WTC11 (cell line): Measurements from ENCODE around the gene MGMT. TPM values are rescaled to one million over a fixed set of nuclear protein-coding genes. Genes with fewer than 3 reads are reported as not detected.

Experiments used
- ATAC-seq: fragments of 200-7000 bp; cut with Tn5 transposase; 2 replicates; pipeline ENCODE4 v1.10.0; 2021; ENCODE audit warnings: mild to moderate bottlenecking, moderate library complexity
- CTCF ChIA-PET: fragments of 300-600 bp; sonication (Branson Sonifier 250); formaldehyde crosslinking; loops from one replicate; lab custom pipeline; 2021; ENCODE audit warnings: antibody characterized with exemption; lab: Charles Lee
- POLR2A ChIA-PET: fragments of 350-600 bp; sonication (Branson Sonifier 250); formaldehyde crosslinking; loops from one replicate; lab custom pipeline; 2021; ENCODE audit warnings: antibody characterized with exemption; lab: Charles Lee
- DNase-seq: peaks from one replicate; pipeline ENCODE4 v3.0.0; 2021; ENCODE audit warnings: low spot score
- H3K27ac Mint-ChIP-seq: 2 replicates; pipeline ENCODE4 v1.8.0; 2021; ENCODE audit warnings: mixed read lengths
- H3K27me3 Mint-ChIP-seq: 2 replicates; pipeline ENCODE4 v1.8.0; 2021; ENCODE audit warnings: low read depth, mild to moderate bottlenecking, moderate library complexity, mixed read lengths
- H3K36me3 Mint-ChIP-seq: 2 replicates; pipeline ENCODE4 v1.8.0; 2021; ENCODE audit warnings: mixed read lengths
- H3K4me1 Mint-ChIP-seq: 2 replicates; pipeline ENCODE4 v1.8.0; 2022; ENCODE audit warnings: mixed read lengths
- H3K4me3 Mint-ChIP-seq: 2 replicates; pipeline ENCODE4 v1.8.0; 2021; ENCODE audit warnings: mild to moderate bottlenecking, moderate library complexity, mixed read lengths
- H3K9me3 Mint-ChIP-seq: 2 replicates; pipeline ENCODE4 v1.8.0; 2021; ENCODE audit warnings: mixed read lengths
- ATF1 ChIP-seq: sonication (generic); formaldehyde crosslinking; IDR thresholded peaks from 2 replicates; pipeline ENCODE4 v1.8.1; 2023; ENCODE audit warnings: mild to moderate bottlenecking, moderate library complexity, missing genetic modification reagents
- ATF2 ChIP-seq: sonication (generic); formaldehyde crosslinking; IDR thresholded peaks from 2 replicates; pipeline ENCODE4 v1.8.1; 2022; ENCODE audit warnings: low read depth, missing genetic modification reagents, borderline replicate concordance
- CBFB ChIP-seq: sonication (generic); formaldehyde crosslinking; IDR thresholded peaks from 2 replicates; pipeline ENCODE4 v1.8.1; 2022; ENCODE audit warnings: mild to moderate bottlenecking, low read depth, missing genetic modification reagents
- CDX4 ChIP-seq: fragments of 250-450 bp; sonication (Bioruptor Pico); IDR thresholded peaks from 2 replicates; pipeline ENCODE4 v1.9.0; 2021; ENCODE audit warnings: moderate library complexity, mild to moderate bottlenecking, inconsistent platforms, borderline replicate concordance
- E2F1 ChIP-seq: sonication (generic); formaldehyde crosslinking; IDR thresholded peaks from 2 replicates; pipeline ENCODE4 v1.8.0; 2022; ENCODE audit warnings: mild to moderate bottlenecking, missing genetic modification reagents
- E2F5 ChIP-seq: sonication (generic); formaldehyde crosslinking; IDR thresholded peaks from 2 replicates; pipeline ENCODE4 v1.8.1; 2022; ENCODE audit warnings: mild to moderate bottlenecking, moderate library complexity, missing genetic modification reagents
- ELF4 ChIP-seq: sonication (generic); formaldehyde crosslinking; IDR thresholded peaks from 2 replicates; pipeline ENCODE4 v1.8.1; 2022; ENCODE audit warnings: low read depth, mild to moderate bottlenecking, moderate library complexity, missing genetic modification reagents
- EMX1 ChIP-seq: fragments of 250-450 bp; sonication (Bioruptor Pico); IDR thresholded peaks from 2 replicates; pipeline ENCODE4 v1.8.0; 2021; ENCODE audit warnings: mild to moderate bottlenecking
- ERG ChIP-seq: fragments of 250-450 bp; sonication (Bioruptor Pico); IDR thresholded peaks from 2 replicates; pipeline ENCODE4 v1.8.0; 2021; ENCODE audit warnings: mild to moderate bottlenecking
- ESRRA ChIP-seq: sonication (generic); formaldehyde crosslinking; IDR thresholded peaks from 2 replicates; pipeline ENCODE4 v1.8.1; 2022; ENCODE audit warnings: mild to moderate bottlenecking, missing genetic modification reagents, borderline replicate concordance
- FOXP1 ChIP-seq: sonication (generic); formaldehyde crosslinking; IDR thresholded peaks from 2 replicates; pipeline ENCODE4 v1.8.0; 2022; ENCODE audit warnings: missing genetic modification reagents, mild to moderate bottlenecking, moderate library complexity, borderline replicate concordance
- HMGA2 ChIP-seq: fragments of 250-450 bp; sonication (Bioruptor Pico); IDR thresholded peaks from 2 replicates; pipeline ENCODE4 v1.4.0; 2021; ENCODE audit warnings: mild to moderate bottlenecking, moderate library complexity
- HMGXB4 ChIP-seq: sonication (generic); formaldehyde crosslinking; IDR thresholded peaks from 2 replicates; pipeline ENCODE4 v1.8.1; 2023; ENCODE audit warnings: mild to moderate bottlenecking, moderate library complexity, missing genetic modification reagents
- IRF2 ChIP-seq: sonication (generic); formaldehyde crosslinking; IDR thresholded peaks from 2 replicates; pipeline ENCODE4 v1.8.0; 2022; ENCODE audit warnings: low read depth, missing genetic modification reagents, borderline replicate concordance
- JUN ChIP-seq: sonication (generic); formaldehyde crosslinking; IDR thresholded peaks from 2 replicates; pipeline ENCODE4 v1.8.0; 2023; ENCODE audit warnings: mild to moderate bottlenecking, missing genetic modification reagents
- MLX ChIP-seq: sonication (generic); formaldehyde crosslinking; IDR thresholded peaks from 2 replicates; pipeline ENCODE4 v1.8.1; 2023; ENCODE audit warnings: mild to moderate bottlenecking, missing genetic modification reagents, moderate library complexity
- NFE2L1 ChIP-seq: sonication (generic); formaldehyde crosslinking; IDR thresholded peaks from 2 replicates; pipeline ENCODE4 v1.8.1; 2023; ENCODE audit warnings: missing genetic modification reagents
- RORB ChIP-seq: fragments of 250-450 bp; sonication (Bioruptor Pico); IDR thresholded peaks from 2 replicates; pipeline ENCODE4 v1.9.0; 2021; ENCODE audit warnings: mild to moderate bottlenecking
- SP1 ChIP-seq: sonication (generic); formaldehyde crosslinking; conservative IDR thresholded peaks from 2 replicates; pipeline ENCODE4 v1.8.1; 2022; ENCODE audit warnings: missing genetic modification reagents
- TCF7 ChIP-seq: sonication (generic); formaldehyde crosslinking; IDR thresholded peaks from 2 replicates; pipeline ENCODE4 v1.8.0; 2022; ENCODE audit warnings: mild to moderate bottlenecking, low read depth, missing genetic modification reagents, moderate library complexity
- TEAD1 ChIP-seq: sonication (generic); formaldehyde crosslinking; IDR thresholded peaks from 2 replicates; pipeline ENCODE4 v1.8.0; 2022; ENCODE audit warnings: mild to moderate bottlenecking, missing genetic modification reagents
- TEAD4 ChIP-seq: sonication (generic); formaldehyde crosslinking; IDR thresholded peaks from 2 replicates; pipeline ENCODE4 v1.8.0; 2022; ENCODE audit warnings: mild to moderate bottlenecking, missing genetic modification reagents
- ZNF219 ChIP-seq: sonication (generic); formaldehyde crosslinking; IDR thresholded peaks from 2 replicates; pipeline ENCODE4 v1.8.0; 2023; ENCODE audit warnings: missing genetic modification reagents, mild to moderate bottlenecking, borderline replicate concordance
- ZNF232 ChIP-seq: sonication (generic); formaldehyde crosslinking; IDR thresholded peaks from 2 replicates; pipeline ENCODE4 v1.8.0; 2022; ENCODE audit warnings: mild to moderate bottlenecking, missing genetic modification reagents
- ZNF396 ChIP-seq: fragments of 250-450 bp; sonication (Bioruptor Pico); IDR thresholded peaks from 2 replicates; pipeline ENCODE4 v1.8.0; 2021; ENCODE audit warnings: mild to moderate bottlenecking, moderate library complexity, borderline replicate concordance
- ZNF425 ChIP-seq: fragments of 250-450 bp; sonication (Bioruptor Pico); conservative IDR thresholded peaks from 2 replicates; pipeline ENCODE4 v1.9.0; 2021; ENCODE audit warnings: mild to moderate bottlenecking
- total RNA-seq: library from RNA; stranded (reverse); gene quantifications from 3 replicates; pipeline ENCODE4 v1.2.3, GENCODE V29; 2021

MGMT gene
- total RNA-seq, 1 experiment from 2014 or later: 11.8 TPM

- TF ChIP-seq IRF2 (CRISPR knock-in tag) (no peak), ATF1 (no peak), EMX1 (CRISPR knock-in tag) (no peak), ZNF219 (CRISPR knock-in tag) (no peak), HMGA2 (CRISPR knock-in tag) (no peak), SP1 (CRISPR knock-in tag) (no peak), TEAD4 (no peak), HMGXB4 (CRISPR knock-in tag) (no peak), FOXP1 (CRISPR knock-in tag) (no peak), ESRRA (no peak), ATF2 (no peak), ELF4 (CRISPR knock-in tag) (no peak)
- CTCF ChIA-PET: interaction anchor here (1.2 to 2.6 kb wide), 3 partner anchors 38 to 397 kb away, joined by 3 to 6 read pairs (median 4); no protein-coding TSS in a partner anchor
These were observed 263.4 kb downstream of the MGMT start for GRCh38 chr10:129730272-129730992.

GRCh38 chr10:129730993-129731325 lies 263.9 kb downstream of the MGMT start:
- peaks cover 22% of the 10 kb centered on the region for H3K36me3 Mint-ChIP-seq
- POLR2A ChIA-PET: interaction anchor here (0.7 kb wide), 1 partner anchor 354 kb away, joined by 7 read pairs; no protein-coding TSS in a partner anchor
- no peak overlapping the region for H3K27ac Mint-ChIP-seq
- DNase-seq (no peak), ATAC-seq (no peak)
- H3K27me3 Mint-ChIP-seq: no peaks in the 10 kb centered on the region
- H3K4me3 Mint-ChIP-seq: no peak overlapping the region
- peaks cover 13% of the 10 kb centered on the region for H3K4me1 Mint-ChIP-seq
- CTCF ChIA-PET: interaction anchor here (1.2 to 2.6 kb wide), 3 partner anchors 37 to 397 kb away, joined by 3 to 6 read pairs (median 4); no protein-coding TSS in a partner anchor
- H3K9me3 Mint-ChIP-seq: peaks cover 23% of the 10 kb centered on the region
- no peak for TF ChIP-seq RORB (CRISPR knock-in tag)
- TF ChIP-seq NFE2L1 (CRISPR knock-in tag): no peak
- no peak for TF ChIP-seq TCF7
- no peak for TF ChIP-seq ERG (CRISPR knock-in tag)
- no peak for TF ChIP-seq ZNF396 (CRISPR knock-in tag)
- no peak for TF ChIP-seq ZNF232 (CRISPR knock-in tag)
- TF ChIP-seq E2F1: no peak
- no peak for TF ChIP-seq JUN
- TF ChIP-seq CBFB: no peak
- no peak for TF ChIP-seq EMX1 (CRISPR knock-in tag)
- TF ChIP-seq CDX4: no peak
- TF ChIP-seq E2F5 (CRISPR knock-in tag): no peak
- TF ChIP-seq ZNF425 (CRISPR knock-in tag): no peak
- no peak for TF ChIP-seq MLX (CRISPR knock-in tag)
- TF ChIP-seq TEAD1 (CRISPR knock-in tag): no peak

More at GRCh38 chr10:129730272-129730992, 263.4 kb downstream of the MGMT start:
- Mint-ChIP-seq H3K9me3 (peaks cover 25% of the 10 kb centered on the region), H3K4me3 (no peak overlapping the region), H3K27ac (no peak overlapping the region), H3K36me3 (peaks cover 26% of the 10 kb centered on the region), H3K4me1 (peaks cover 13% of the 10 kb centered on the region), H3K27me3 (no peaks in the 10 kb centered on the region)
- ATAC-seq (peak; percentile 62; the same call in 1 of the 2 replicates), DNase-seq (no peak)
- POLR2A ChIA-PET: no interaction called here
